H4 (cell line): ENCODE measurements around the gene B3GAT2. TPM values are rescaled to one million over a fixed set of nuclear protein-coding genes. Genes with fewer than 3 reads are reported as not detected.
"Not testable (repeated sequence)": the region's sequence is repeated elsewhere in the genome, so short reads cannot be mapped to it uniquely, and the experiment has no call there.

Source experiments
- DNase-seq: peaks from one replicate; pipeline ENCODE4 v3.0.0-alpha.2; 2015; ENCODE audit warnings: low spot score
- total RNA-seq: library from RNA; depleted of rRNA; stranded (reverse); fragments of >200 nt; shearing (Covaris generic); gene quantifications from 2 replicates; pipeline ENCODE4 v1.2.3, GENCODE V29; 2014; rRNA removed

B3GAT2 gene, protein sequence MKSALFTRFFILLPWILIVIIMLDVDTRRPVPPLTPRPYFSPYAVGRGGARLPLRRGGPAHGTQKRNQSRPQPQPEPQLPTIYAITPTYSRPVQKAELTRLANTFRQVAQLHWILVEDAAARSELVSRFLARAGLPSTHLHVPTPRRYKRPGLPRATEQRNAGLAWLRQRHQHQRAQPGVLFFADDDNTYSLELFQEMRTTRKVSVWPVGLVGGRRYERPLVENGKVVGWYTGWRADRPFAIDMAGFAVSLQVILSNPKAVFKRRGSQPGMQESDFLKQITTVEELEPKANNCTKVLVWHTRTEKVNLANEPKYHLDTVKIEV
- not detected in 2 replicates for total RNA-seq

DNA sequence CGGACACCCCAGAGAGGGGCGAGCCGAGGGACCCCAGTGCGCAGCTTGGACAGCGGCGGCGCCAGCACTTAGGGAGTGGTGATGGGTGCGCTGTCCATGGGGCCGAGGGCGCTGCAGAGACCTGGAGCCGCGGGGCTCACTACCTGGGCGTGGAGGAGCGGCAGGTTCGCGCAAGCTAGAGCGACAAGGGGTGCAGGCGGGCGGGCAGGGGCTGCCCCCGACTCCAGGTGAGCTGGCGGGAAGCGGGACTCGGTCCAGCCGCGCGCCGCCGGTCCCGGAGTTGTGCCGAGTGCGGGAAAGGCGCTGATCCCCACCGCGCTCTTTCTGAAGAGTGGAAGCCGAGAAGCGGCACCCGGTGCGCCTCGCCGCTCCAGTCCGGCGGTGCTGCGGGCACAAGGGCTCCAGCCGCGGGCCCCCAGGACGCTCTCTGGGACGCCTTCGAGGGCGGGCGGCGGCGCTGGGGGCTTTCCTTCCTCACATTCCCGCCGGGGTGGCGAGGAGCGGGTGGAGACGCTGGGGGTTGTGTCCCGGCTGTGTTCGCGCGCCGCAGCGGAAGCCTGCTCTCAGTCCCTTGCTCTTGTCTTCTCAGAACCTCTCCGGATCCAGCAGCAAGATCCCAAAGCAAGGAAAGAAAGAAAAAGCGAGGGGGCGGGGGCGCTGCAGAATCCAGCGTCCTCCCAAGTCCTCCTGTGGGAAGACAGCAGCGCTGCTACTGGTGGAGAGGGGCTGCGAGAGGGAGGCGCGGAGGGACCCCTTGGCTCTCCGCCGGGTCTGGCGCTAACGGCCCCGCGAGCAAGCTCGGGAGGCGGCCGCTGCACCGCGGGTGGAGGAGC is at the start of gene B3GAT2:
B3GAT2 (minus strand) TSS at position 610 of the 833 bp plus-strand sequence. CDS start 631 bp downstream, outside the sequence.
- DNase-seq, result no peak

DNA sequence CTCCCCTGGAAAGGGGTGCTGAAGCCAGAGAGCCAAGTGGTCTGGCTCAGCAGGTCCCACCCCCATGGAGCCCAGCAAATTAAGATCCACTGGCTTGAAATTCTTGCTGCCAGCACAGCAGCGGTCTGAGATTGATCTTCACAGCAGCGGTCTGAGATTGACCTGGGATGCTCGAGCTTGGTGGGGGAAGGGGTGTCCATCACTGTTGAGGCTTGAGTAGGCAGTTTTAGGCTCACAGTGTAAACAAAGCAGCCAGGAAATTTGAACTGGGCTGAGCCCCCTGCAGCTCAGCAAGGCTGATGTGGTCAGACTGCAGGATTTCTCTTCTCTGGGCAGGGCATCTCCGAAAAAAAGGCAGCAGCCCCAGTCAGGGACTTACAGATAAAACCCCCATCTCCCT is 41.3 kb upstream of the B3GAT2 start:
- no peak for DNase-seq

DNA sequence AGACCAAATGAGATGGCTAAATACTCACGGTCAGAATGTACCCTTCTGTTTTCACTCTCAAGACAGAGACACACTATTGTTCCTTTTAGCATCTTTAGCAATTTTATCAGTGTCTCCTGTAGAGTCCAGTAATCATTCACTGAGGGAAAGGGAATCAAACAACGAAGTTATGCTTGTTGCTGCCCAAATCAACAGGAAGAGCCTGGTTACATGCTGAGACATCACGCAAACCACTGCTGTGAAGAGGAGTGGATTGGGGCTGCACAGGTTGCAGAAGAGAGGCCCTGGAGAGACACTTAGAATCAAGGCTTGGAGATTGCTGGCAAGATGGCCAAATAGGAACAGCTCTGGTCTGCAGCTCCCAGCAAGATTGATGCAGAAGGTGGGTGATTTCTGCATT is 40.5 kb upstream of the B3GAT2 start:
- DNase-seq, result no peak

DNA sequence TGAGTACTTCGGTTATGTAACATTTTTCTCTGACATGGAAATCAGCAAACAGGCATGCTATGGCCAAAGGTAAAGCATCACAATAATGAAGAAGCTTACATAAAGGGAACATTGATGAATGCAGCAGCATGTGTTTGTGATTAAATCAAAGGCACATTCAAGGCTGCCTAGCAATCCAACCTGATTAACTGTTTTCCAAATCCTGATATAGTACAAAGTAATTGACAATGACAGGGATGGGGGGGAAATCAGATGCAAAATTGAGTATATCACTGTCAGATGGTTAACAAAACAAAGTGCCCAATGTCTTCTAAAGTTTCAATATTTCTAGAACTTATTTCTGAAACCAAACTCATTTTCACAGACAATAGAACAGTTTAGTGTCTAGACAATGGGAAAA is 39.2 kb upstream of the B3GAT2 start:
- no peak for DNase-seq

DNA sequence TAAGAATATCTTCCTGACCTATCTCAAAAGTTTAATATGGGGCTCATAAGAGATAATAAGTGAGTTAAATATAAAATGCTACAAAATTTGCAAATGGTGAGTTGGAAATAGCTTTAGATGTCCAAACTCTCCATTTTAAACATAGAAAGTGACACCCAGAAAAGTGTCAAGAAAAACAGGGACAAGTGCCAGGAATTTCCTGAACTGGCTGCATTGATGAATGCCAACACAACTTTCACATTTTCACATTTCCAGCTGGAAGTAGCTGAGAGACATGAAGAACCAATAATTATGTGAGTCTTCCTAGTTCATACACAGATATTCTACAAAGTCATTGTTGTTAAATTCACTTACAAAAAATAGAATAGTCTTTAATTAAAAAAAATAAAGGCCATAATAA is 38.6 kb upstream of the B3GAT2 start:
- DNase-seq, result no peak

DNA sequence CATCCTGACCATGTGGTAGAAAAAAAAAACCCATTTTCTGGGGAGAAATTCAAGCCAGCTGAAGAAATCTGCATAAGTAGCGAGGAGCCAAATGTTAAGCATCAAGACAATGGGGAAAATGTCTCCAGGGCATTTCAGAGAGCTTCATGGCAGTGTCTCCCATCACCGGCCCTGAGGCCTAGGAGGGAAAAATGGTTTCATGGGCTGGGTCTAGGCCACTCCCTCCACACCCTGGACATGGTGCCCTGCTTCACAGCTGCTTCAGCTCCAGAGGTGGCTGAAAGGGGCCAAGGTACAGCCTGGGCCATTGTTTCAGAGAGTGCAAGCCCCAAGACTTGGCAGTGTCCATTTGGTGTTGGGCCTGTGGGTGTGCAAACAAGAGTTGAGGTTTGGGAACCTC is 34.4 kb upstream of the B3GAT2 start:
- no peak for DNase-seq

DNA sequence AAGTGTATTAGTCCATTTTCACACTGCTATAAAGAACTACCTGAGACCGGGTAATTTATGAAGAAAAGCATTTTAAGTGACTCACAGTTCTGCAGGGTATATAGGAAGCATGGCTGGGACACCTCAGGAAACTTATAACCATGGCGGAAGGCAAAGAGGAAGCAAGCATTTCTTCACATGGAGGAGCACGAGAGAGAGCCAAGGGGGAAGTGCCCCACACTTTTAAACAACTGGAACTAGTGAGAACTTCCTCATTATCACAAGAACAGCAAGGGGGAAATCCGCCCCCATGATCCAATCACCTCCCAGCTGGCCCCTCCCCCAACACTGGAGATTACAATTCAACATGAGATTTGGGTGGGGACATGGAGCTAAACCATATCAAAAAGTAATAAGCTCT is 28.3 kb upstream of the B3GAT2 start:
- DNase-seq, result no peak

DNA sequence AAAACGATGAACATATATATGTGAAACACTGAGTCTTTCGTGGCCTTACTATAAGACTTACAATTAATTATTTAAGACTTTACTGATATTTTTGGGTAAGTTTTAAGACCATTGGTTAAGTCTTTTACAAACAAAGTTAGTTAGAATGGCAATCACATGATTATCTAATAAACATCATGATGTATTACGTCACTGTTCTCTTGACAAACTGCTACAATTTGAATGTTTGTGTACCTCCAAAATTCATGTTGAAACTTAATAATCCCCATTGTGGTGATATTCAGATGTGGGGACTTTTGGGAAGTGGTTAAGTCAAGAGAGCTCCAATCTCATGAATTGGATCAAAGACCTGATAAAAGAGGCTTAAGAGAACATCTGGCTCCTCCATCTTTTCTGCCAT is 25.9 kb upstream of the B3GAT2 start:
- no peak for DNase-seq

DNA sequence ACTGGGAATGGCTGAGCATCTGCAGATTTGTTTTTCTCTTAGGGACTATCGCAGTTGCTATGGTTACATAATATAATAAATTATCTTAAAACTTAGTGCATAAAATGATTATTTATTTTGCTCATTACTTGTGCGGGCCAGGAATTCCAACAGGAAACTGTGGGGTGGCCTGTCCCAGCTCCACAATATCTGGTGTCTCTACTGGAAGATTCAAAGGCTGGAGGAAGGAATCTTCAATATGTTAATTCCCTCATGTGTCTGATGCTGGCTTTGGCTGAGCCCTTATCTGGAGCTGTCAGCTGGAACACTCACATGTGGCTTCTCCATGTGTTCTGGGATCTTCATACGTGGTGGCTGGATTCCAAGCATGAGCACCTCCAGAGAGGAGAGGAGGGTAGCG is 23.9 kb upstream of the B3GAT2 start:
- DNase-seq, result no peak

DNA sequence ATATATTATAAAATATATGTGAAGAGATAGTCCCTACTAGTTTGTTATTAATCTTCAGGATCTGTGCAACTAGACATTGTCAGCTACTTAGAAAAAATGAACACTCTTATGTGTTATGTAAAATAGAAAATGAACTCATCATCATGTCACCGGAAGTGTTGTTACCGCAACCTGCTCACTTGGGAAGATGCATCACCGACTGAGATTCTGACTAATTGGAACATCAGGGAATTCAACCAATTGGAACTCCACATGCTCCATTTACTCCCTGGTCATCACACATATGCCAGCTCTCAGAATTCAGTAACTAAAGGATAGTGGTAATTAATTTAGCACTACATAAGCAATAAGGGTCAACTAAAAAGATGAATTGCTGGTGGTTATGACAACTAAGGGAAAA is 16.7 kb upstream of the B3GAT2 start:
- DNase-seq, result no peak

DNA sequence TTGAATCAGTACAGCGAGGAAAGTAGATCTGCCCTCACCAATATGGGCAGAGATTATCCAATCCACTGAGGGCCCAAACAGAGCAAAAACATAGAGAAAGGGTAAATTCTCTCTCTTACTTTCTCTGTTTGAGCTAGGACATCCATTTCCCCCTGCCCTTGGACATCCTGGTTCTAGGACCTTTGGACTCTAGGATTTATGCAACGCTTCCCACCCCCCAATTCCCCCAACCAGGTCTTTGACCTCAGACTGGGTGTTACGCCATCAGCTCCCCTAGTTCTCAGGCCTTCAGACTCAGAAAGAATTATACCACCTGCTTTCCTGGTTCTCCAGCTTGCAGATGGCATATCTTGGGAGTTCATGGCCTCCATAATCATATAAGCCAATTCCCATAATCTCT is 10.2 kb upstream of the B3GAT2 start:
- no peak for DNase-seq

DNA sequence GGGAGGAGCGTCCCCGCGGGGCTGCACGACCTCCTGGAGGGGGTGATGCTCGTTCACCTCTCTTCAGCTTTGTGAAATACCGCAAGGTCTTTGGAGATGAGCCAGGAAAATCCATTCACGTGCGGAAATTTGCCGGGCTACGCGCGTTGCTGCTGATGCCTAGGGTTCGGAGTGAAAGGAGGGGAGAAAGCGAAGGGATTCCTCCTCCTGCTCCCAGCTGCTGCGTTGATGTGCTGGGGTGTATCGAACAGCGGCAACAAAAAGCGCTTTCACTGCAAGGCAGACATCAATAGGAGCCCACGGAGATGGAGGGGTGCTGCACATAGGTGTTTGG is 391 bp upstream of the B3GAT2 start:
- DNase-seq, result no peak

DNA sequence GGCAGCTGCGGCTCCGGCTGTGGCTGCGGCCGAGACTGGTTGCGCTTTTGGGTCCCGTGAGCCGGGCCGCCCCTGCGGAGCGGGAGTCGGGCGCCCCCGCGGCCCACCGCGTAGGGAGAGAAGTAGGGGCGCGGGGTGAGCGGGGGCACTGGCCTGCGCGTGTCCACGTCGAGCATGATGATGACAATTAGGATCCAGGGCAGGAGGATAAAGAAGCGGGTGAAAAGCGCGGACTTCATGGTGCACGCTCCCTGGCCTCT is 739 bp downstream of the B3GAT2 start:
- no peak for DNase-seq

DNA sequence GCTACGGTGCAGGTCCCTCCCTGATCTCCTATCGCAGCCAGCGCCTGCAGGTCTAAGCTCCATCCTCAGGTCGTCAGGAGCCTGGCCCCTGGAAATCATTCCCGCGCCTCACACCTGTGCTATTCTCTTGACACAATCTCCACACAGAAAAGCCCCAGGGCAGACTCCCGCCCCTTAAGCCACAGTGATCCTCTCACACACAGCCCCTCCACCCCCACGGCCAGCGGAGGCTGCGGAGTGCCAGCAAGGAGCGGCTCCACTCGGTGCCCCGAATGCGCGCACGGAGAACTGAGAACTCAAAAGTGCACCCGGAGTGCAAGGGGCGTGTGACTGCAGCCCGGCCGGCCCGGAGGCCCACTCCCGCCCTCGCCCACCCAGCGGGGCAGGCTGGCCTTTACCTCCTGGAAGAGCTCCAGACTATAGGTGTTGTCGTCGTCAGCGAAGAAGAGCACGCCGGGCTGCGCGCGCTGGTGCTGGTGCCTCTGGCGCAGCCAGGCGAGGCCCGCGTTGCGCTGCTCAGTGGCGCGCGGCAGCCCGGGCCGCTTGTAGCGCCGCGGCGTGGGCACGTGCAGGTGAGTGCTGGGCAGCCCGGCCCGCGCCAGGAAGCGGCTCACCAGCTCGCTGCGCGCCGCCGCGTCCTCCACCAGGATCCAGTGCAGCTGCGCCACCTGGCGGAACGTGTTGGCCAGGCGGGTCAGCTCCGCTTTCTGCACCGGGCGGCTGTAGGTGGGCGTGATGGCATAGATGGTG is 1.2 kb downstream of the B3GAT2 start:
- peak; percentile 76 for DNase-seq

DNA sequence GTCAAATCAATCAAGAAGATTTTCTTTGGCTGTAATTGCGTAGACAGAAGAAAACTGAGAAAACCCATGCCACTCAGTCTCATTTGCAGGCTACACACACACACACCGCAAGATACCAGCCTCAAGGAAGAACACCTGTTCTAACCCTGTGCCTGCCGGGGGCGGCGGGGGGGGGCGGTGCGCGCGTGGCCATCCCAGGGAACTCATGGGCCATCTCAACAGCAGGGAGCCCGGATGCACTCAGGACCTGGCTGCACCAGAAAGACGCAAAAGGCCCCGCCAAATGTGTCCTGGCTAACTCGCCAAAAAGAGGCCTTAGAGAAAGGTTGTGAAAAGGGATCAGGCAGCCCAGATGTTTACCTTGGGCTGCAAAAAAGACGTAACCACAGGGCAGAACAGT is 2.1 kb downstream of the B3GAT2 start:
- DNase-seq, result no peak

DNA sequence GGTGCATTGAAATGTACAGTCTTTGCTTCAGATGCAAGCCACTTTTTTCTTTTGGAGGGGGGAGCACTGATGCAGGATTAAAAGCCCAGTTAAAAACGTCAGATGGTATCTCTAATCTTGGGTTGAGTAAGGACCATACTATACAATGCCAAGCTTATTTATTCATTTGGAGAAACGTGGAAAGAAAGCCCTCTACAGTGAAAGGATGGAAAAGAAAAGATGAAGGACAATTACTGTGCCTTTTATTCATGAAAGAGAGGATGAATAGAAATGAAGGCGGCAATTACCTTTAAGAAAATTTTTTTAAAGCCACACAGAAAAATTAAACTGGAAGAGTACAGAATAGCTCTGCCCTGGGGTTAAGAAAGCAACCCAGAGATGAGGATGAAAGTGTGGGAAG is 2.7 kb downstream of the B3GAT2 start:
- no peak for DNase-seq

DNA sequence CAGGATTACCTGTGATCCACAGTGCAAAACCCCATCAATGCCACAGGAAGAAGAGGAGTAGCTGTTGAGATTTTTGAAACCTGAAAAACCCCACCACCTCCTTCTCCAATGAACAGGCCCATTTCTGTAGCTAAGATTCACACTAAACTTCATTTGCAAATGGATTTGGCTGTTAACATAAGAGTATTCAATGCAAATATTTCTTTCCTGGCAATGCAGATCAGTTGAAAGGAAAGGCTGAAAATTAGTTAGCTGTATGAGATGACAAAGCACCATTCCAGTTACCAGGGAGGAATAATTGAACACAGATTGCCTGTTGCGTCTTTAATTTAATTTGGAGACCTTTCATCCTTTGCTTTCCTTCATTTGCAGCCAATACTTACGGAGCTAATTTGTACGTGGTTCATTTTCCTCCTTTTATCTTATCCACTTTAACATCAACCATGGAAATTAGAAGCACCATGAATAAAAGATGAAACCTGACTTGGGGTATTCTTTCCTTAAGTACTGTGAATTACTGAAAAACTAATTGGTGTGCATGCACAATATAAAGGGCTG is 4.2 kb downstream of the B3GAT2 start:
- no peak for DNase-seq

DNA sequence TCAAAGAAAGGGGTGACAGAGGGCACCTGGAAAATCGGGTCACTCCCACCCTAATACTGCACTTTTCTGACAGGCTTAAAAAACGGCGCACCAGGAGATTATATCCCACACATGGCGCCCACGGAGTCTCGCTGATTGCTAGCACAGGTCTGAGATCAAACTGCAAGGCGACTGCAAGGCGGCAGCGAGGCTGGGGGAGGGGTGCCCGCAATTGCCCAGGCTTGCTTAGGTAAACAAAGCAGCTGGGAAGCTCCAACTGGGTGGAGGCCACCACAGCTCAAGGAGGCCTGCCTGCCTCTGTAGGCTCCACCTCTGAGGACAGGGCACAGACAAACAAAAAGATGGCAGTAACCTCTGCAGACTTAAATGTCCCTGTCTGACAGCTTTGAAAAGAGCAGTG is 12.5 kb downstream of the B3GAT2 start:
- DNase-seq, result not testable (repeated sequence)

DNA sequence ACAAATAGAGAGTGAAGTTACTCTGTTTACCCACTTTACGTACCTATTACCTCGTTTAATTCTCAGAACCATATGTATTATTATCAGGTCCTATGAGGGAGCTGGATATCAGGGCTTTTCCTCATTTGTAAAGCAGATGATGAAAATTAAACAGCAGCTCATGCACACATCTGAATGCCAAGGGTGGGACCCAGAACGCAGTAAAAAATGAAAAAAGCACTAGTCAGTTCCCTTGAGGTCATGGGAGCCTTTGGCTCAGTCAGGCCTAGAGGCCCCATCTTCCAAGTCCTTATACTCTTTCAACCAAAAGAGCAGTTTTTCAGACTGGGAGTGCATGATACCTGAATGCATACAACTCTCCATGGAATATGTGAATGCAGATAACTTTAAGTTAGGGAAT is 23.0 kb downstream of the B3GAT2 start:
- DNase-seq, result no peak

DNA sequence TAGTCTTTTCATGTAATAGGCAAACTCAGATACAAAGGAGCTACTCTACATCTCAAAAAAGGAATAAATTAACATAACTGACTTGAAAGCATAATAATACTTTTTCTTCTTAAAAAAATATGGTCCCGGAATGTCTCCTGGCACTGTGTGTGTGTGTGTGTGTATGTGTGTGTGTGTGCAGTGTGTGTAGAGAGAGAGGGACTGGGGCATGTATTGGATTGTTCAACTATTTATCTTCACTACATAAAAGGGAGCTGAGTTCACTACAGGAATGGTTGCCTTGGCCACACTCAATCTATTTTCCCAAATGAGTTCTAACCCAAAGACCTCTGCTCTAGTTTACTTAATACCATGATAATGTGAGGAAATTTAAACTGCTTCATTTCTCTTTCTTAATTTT is 51.1 kb downstream of the B3GAT2 start:
- no peak for DNase-seq

DNA sequence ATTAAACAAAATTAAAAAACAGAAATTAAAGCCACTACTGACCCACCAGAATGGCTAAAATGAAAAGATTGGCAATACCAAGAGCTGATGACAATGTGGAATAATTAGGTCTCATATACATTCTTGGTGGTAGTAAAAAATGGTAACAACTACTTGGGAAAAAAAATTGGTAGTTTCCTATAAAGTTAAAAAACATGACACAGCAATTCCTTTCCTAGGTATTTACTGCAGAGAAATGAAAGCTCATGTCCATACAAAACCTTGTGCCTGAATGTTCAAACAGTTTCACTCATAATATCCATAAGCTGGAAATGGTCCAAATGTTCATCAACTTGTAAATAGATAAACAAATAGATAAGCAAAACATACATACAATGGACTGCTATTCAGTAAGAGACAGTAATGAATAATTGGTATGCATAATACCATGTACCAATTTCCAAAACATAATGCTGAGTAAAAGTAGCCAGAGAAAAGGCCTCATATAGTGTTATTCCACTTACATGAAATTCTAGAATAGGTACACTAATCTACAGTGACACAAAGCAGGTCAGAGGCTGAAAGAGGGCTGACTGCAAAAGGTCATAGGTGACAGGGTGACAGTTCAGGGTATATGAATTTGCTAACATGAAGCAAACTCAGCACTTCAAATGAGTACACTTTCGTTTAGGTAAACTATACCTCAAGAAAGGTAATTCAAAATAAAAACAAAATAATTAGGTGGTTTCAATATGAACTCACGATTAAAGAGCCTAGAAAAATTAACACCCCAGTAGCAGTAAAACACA is 53.0 kb downstream of the B3GAT2 start:
- no peak for DNase-seq

DNA sequence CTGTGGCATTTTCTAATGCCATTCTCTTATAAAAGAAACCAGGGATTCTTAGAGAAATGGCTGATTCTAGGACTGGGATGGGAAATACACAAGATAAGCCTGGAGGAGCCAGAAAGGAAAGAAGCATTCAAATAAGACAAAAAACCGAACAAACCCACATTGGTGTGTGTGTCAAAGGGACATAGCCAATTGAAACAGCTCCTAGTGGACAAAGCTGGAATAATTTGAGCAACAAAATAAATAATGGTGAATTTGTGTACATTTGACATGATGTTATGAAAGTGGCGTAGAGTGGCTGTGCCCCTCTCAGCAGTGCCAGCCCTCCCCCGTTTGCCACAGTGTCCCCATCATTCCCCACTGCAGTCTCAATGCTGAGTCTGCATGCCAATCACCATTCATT is 55.5 kb downstream of the B3GAT2 start:
- no peak for DNase-seq
